IMR-90 (cell line): ENCODE results near the gene ADGRL4. TPM values are rescaled to one million over a fixed set of nuclear protein-coding genes. Genes with fewer than 3 reads are reported as not detected.

ENCODE experiments used
- ATAC-seq: fragments of 200-7000 bp; cut with Tn5 transposase; 2 replicates; pipeline ENCODE4 v1.9.1; 2020; ENCODE audit warnings: low read depth, mild to moderate bottlenecking, moderate library complexity
- BruUV-seq: library from RNA; stranded (reverse); fragments of 400-500 nt; replicated peaks from 2 replicates; lab custom pipeline; 2021; lab: Mats Ljungman, UMichigan
- CTCF ChIA-PET: fragments of 300-600 bp; formaldehyde crosslinking; extraction: SDS; loops from one replicate; lab custom pipeline; 2021; ENCODE audit warnings: antibody characterized with exemption; lab: Yijun Ruan, JAX
- POLR2A ChIA-PET: fragments of 300-600 bp; sonication (Branson Sonifier 250); formaldehyde crosslinking; loops from one replicate; lab custom pipeline; 2022; ENCODE audit warnings: antibody characterized with exemption; ENCODE audit not compliant: unreplicated experiment; lab: Charles Lee
- DNase-seq: peaks from one replicate; pipeline ENCODE4 v3.0.0; 2013
- H2AFZ ChIP-seq: replicated peaks from 2 replicates; pipeline ENCODE3; 2013; ENCODE audit warnings: low read length, mild to moderate bottlenecking; ENCODE audit not compliant: poor library complexity
- H2AK5ac ChIP-seq: 2 replicates; pipeline ENCODE4 v1.6.1; 2013; ENCODE audit warnings: low read depth, low read length, inconsistent platforms
- H2AK9ac ChIP-seq: replicated peaks from 2 replicates; pipeline ENCODE3; 2013; ENCODE audit warnings: mild to moderate bottlenecking, low read depth, low read length, moderate library complexity; ENCODE audit not compliant: poor library complexity
- H2BK120ac ChIP-seq: 2 replicates; pipeline ENCODE4 v1.6.1; 2013; ENCODE audit warnings: low read depth, low read length, inconsistent platforms
- H2BK15ac ChIP-seq: 3 replicates; pipeline ENCODE4 v1.6.1; 2013; ENCODE audit warnings: low read depth, low read length, inconsistent platforms
- H2BK20ac ChIP-seq: 2 replicates; pipeline ENCODE4 v1.6.1; 2013; ENCODE audit warnings: low read depth, mild to moderate bottlenecking, inconsistent platforms, low read length, moderate library complexity
- H2BK5ac ChIP-seq: 2 replicates; pipeline ENCODE4 v1.6.1; 2013; ENCODE audit warnings: mild to moderate bottlenecking, low read depth, low read length, inconsistent platforms; ENCODE audit not compliant: poor library complexity, severe bottlenecking
- H3K14ac ChIP-seq: replicated peaks from 2 replicates; pipeline ENCODE4 v1.6.1; 2013; ENCODE audit warnings: low read depth, low read length, inconsistent platforms
- H3K18ac ChIP-seq: 2 replicates; pipeline ENCODE4 v1.6.1; 2013; ENCODE audit warnings: low read depth, low read length, control low read depth
- H3K23ac ChIP-seq: 2 replicates; pipeline ENCODE4 v1.6.1; 2013; ENCODE audit warnings: low read depth, low read length, inconsistent platforms
- H3K27ac ChIP-seq: 2 replicates; pipeline ENCODE4 v1.5.1; 2013; ENCODE audit warnings: mild to moderate bottlenecking, control low read depth, low read length; ENCODE audit not compliant: insufficient read depth
- H3K27me3 ChIP-seq: 2 replicates; pipeline ENCODE4 v1.6.1; 2013; ENCODE audit warnings: low read length; ENCODE audit not compliant: control insufficient read depth, insufficient read depth
- H3K36me3 ChIP-seq: 2 replicates; pipeline ENCODE4 v1.6.1; 2013; ENCODE audit warnings: low read length, mixed read lengths; ENCODE audit not compliant: control insufficient read depth, insufficient read depth
- H3K4ac ChIP-seq: 2 replicates; pipeline ENCODE4 v1.6.1; 2013; ENCODE audit warnings: low read depth, low read length, inconsistent platforms
- H3K4me1 ChIP-seq: 2 replicates; pipeline ENCODE4 v1.6.1; 2013; ENCODE audit warnings: low read length, mixed read lengths; ENCODE audit not compliant: control insufficient read depth, insufficient read depth
- H3K4me2 ChIP-seq: 2 replicates; pipeline ENCODE4 v1.6.1; 2013; ENCODE audit warnings: low read depth, mild to moderate bottlenecking, control low read depth, low read length, moderate library complexity
- H3K4me3 ChIP-seq: 2 replicates; pipeline ENCODE4 v1.5.1; 2013; ENCODE audit warnings: low read depth, mild to moderate bottlenecking, control low read depth, low read length, moderate library complexity; ENCODE audit not compliant: insufficient read depth
- H3K56ac ChIP-seq: 2 replicates; pipeline ENCODE4 v1.6.1; 2013; ENCODE audit warnings: low read length, inconsistent platforms; ENCODE audit not compliant: insufficient read depth; ENCODE audit errors: extremely low read depth
- H3K79me1 ChIP-seq, 2 experiments: 2 replicates each; pipeline ENCODE4 v1.6.1; 2013; ENCODE audit warnings: low read length in 2 of 2, inconsistent platforms in 1 of 2, low read depth in 1 of 2
- H3K9ac ChIP-seq: 2 replicates; pipeline ENCODE4 v1.6.1; 2013; ENCODE audit warnings: low read depth, low read length, control low read depth
- H3K9me1 ChIP-seq: 2 replicates; pipeline ENCODE4 v1.6.1; 2013; ENCODE audit warnings: low read length, inconsistent platforms; ENCODE audit not compliant: insufficient read depth
- H3K9me3 ChIP-seq: 2 replicates; pipeline ENCODE4 v1.6.1; 2013; ENCODE audit warnings: low read length; ENCODE audit not compliant: control insufficient read depth, insufficient read depth
- H4K20me1 ChIP-seq: 2 replicates; pipeline ENCODE4 v1.6.1; 2013; ENCODE audit warnings: low read length, inconsistent platforms; ENCODE audit not compliant: insufficient read depth
- H4K5ac ChIP-seq: 2 replicates; pipeline ENCODE4 v1.6.1; 2013; ENCODE audit warnings: mild to moderate bottlenecking, low read depth, low read length, control low read depth
- H4K8ac ChIP-seq, 2 experiments: 2 replicates each; pipeline ENCODE4 v1.6.1; 2013; ENCODE audit warnings: low read depth in 2 of 2, low read length in 2 of 2, control low read depth in 1 of 2, inconsistent platforms in 1 of 2
- H4K91ac ChIP-seq: 2 replicates; pipeline ENCODE4 v1.6.1; 2013; ENCODE audit warnings: low read depth, low read length, inconsistent platforms; ENCODE audit not compliant: insufficient read depth
- BHLHE40 ChIP-seq: fragments of 150-350 bp; IDR thresholded peaks from 2 replicates; pipeline ENCODE4 v1.6.1; 2016; ENCODE audit warnings: mild to moderate bottlenecking, low read depth, low read length
- CEBPB ChIP-seq: IDR thresholded peaks from 2 replicates; pipeline ENCODE4 v1.6.1; 2012; ENCODE audit warnings: low read depth, low read length, improper control_type of control experiment
- CHD1 ChIP-seq: IDR thresholded peaks from 2 replicates; pipeline ENCODE4 v1.6.1; 2012; ENCODE audit warnings: low read depth, low read length, improper control_type of control experiment
- MXI1 ChIP-seq: IDR thresholded peaks from 2 replicates; pipeline ENCODE4 v1.6.1; 2012; ENCODE audit warnings: low read depth, mild to moderate bottlenecking, low read length, moderate library complexity, borderline replicate concordance
- RAD21 ChIP-seq: IDR thresholded peaks from 2 replicates; pipeline ENCODE4 v1.6.1; 2012; ENCODE audit warnings: low read length, improper control_type of control experiment
- WGBS, 2 experiments: methylation state at CpG; one replicate each; pipeline versions ENCODE4 v1.1.5 to v1.1.7; 2013; ENCODE audit warnings: missing lambda C conversion rate in 2 of 2; ENCODE audit not compliant: insufficient read length in 1 of 2; ENCODE audit errors: extremely low coverage in 2 of 2; 5-methylcytosine and 5-hydroxymethylcytosine counted together
- dilution Hi-C: fragments of 300-500 bp; cut with HindIII; formaldehyde crosslinking; loops from one replicate; pipeline ENCODE4 v1.14.3; 2018; ENCODE audit warnings: low sequenced_read_pairs; ENCODE audit not compliant: unreplicated experiment
- in situ Hi-C: fragments of 300-500 bp; cut with MboI; formaldehyde crosslinking; loops from 3 replicates; pipeline ENCODE4 v1.14.3; 2019; ENCODE audit warnings: low sequenced_read_pairs, inconsistent platforms, mixed read lengths
- intact Hi-C: fragments of 100-400 bp; cut with micrococcal nuclease; formaldehyde crosslinking; loops from 2 replicates; pipeline ENCODE4 v1.10.0; 2022
- polyA plus RNA-seq, 3 experiments: library from polyadenylated mRNA; depleted of rRNA; stranded (reverse); fragments of >200 nt; gene quantifications; 2 replicates each; pipeline ENCODE4 v1.2.3, GENCODE V29; 2012; ENCODE audit warnings: low replicate concordance in 1 of 3
- total RNA-seq: library from RNA; depleted of rRNA; stranded (reverse); fragments of >200 nt; gene quantifications from 2 replicates; pipeline ENCODE4 v1.2.3, GENCODE V29; 2012

Gene ADGRL4
- total and polyA plus RNA-seq, 2 of the 4 experiments (the other 2 are of a cell fraction) = 3.2 to 4.5 TPM

GRCh38 chr1:78869136-78869535 is 137.4 kb downstream of the ADGRL4 start:
- Histone ChIP-seq H2AK9ac (no peak overlapping the region), H3K9ac (no peak overlapping the region), H3K18ac (no peak overlapping the region), H3K56ac (no peak overlapping the region), H3K79me1 (no peaks in the 10 kb centered on the region), H3K4me1 (peaks cover 1% of the 10 kb centered on the region; the same call in 1 of the 2 replicates), H2BK120ac (no peak overlapping the region), H2AFZ (no peak overlapping the region), H3K27me3 (no peaks in the 10 kb centered on the region), H2BK15ac (no peak overlapping the region), H2BK5ac (no peak overlapping the region), H3K4me2 (no peak overlapping the region), H3K14ac (no peak overlapping the region), H3K27ac (no peak overlapping the region), H3K4ac (no peak overlapping the region), H4K8ac (no peak overlapping the region), H2BK20ac (no peak overlapping the region), H3K9me3 (no peaks in the 10 kb centered on the region), H3K4me3 (no peak overlapping the region), H4K20me1 (no peaks in the 10 kb centered on the region), H3K9me1 (0 out of 2 replicates have a peak, but pooled peaks cover 3% of the 10 kb centered on the region), H4K5ac (no peak overlapping the region), H2AK5ac (no peak overlapping the region), H3K23ac (no peak overlapping the region), H4K91ac (no peak overlapping the region), H3K36me3 (no peaks in the 10 kb centered on the region)
- intact Hi-C loops (no loop called here), in situ Hi-C loops (no loop called here), dilution Hi-C loops (no loop called here)
- ChIA-PET POLR2A (no interaction called here), CTCF (no interaction called here)
- BruUV-seq = no TSS peak
- no peak for TF ChIP-seq BHLHE40
- no peak for TF ChIP-seq MXI1
- peak; percentile 42; the same call in 1 of the 2 replicates for TF ChIP-seq CEBPB
- no peak for TF ChIP-seq RAD21
- TF ChIP-seq CHD1 = no peak
- ATAC-seq (peak; percentile 49), DNase-seq (peak; percentile 39)
- WGBS, 2 experiments = no CpG with 5 or more reads among the region's 2 CpGs
